ENCODE results near the gene DNAAF5. TPM values are rescaled to one million over a fixed set of nuclear protein-coding genes. Genes with fewer than 3 reads are reported as not detected.

The DNAAF5 gene
- total RNA-seq, 4 donors from 2014 or later: 19.0 to 25.3 (median 24.1) TPM

DNA sequence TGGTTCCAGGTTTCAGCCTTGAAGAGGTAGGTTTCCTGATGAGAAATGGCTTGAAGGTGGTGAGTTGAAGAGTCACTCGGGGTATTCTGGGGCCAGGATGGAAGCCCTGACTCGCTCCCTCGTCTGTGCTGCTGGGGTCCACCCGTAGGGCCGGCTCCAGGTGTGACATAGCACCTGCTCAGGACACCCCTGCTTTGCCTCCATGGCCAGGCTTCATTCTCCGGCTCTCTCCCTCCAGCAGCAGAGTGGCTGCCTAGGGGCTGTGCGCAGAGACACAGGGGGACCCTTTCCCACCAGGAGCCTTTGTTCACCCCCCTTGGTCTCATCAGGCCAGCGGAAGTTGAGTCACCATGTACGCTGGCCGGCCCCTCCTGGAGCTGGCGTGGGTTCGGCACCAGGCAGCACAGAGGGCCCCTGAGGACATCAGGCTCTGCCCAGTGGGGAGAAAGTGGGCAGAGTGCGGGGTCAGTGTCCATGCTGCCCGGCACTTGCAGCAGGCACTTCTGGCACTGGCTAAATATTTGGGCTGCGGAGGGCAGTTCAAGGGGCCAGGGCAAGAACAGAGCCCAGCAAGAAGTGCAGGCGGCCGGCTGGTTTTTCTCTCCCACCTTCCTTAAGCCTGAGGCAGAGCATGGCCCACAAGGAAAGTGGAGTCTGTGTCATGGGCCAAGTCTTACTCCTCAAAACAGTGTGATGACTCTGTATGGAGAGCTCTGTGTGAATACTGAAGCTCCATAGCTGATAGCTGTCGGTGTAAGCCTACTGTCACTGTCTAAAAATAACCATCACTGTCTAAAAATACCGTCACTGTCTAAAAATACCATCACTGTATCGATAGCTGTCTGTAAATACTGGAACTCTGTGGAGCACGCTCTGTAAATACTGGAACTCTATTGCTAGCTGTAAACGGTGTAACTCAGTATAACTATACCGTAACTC, 4.3 kb downstream of the DNAAF5 start:
- TF ChIP-seq, protein P1, sequence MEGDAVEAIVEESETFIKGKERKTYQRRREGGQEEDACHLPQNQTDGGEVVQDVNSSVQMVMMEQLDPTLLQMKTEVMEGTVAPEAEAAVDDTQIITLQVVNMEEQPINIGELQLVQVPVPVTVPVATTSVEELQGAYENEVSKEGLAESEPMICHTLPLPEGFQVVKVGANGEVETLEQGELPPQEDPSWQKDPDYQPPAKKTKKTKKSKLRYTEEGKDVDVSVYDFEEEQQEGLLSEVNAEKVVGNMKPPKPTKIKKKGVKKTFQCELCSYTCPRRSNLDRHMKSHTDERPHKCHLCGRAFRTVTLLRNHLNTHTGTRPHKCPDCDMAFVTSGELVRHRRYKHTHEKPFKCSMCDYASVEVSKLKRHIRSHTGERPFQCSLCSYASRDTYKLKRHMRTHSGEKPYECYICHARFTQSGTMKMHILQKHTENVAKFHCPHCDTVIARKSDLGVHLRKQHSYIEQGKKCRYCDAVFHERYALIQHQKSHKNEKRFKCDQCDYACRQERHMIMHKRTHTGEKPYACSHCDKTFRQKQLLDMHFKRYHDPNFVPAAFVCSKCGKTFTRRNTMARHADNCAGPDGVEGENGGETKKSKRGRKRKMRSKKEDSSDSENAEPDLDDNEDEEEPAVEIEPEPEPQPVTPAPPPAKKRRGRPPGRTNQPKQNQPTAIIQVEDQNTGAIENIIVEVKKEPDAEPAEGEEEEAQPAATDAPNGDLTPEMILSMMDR (IDR thresholded peaks at IDR 0.05): no peak
- TF ChIP-seq POLR2A (IDR thresholded peaks at IDR 0.05): no peak
- WGBS, 2 donors: 81 to 83% methylated on average over 22 to 23 of the region's 23 CpGs
- DNase-seq (ENCODE audit: low spot score in 2 of 2): no peak
- no peak overlapping the region for H3K4me3 ChIP-seq (ENCODE audit: low read depth, poor library complexity, severe bottlenecking)
- intact Hi-C loops (cut with DNase I; ENCODE audit: low total_unique reads): no loop called here

DNA sequence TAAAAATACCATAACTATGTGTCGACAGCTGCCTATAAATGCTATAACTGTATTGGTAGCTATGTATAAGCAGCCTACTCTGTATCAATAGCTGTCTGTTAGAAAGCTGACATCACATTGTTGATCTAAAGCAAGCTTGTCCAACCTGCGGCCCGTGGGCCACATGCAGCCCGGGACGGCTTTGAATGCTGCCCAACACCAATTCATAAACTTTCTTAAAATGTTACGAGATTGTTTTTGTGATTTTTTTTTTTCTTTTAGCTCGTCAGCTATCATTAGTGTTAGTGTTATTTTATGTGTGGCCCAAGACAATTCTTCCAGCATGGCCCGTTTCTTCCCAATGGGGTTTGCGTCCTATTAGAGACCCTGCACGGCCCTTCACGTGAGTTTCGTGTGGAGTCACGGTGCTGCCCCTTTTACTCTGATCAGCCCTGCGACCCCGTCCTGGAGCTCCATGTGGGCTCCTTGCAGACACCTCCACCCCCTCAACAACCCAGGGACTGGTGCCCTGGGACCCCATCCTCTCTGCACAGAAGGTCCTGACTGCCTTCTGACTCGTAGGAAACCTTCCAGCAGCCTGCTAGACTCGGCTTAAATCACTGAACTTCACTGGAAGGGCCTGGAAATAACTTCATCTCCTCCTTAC, 5.1 kb downstream of the DNAAF5 start:
- WGBS, 2 donors: 93% methylated on average over 17 of the region's 17 CpGs
- intact Hi-C loops (cut with DNase I; ENCODE audit: low total_unique reads): no loop called here
- TF ChIP-seq, protein P1 (IDR thresholded peaks at IDR 0.05): no peak
- no peak for TF ChIP-seq POLR2A (IDR thresholded peaks at IDR 0.05)
- DNase-seq (ENCODE audit: low spot score in 2 of 2): no peak
- H3K4me3 ChIP-seq (ENCODE audit: low read depth, poor library complexity, severe bottlenecking): no peak overlapping the region

DNA sequence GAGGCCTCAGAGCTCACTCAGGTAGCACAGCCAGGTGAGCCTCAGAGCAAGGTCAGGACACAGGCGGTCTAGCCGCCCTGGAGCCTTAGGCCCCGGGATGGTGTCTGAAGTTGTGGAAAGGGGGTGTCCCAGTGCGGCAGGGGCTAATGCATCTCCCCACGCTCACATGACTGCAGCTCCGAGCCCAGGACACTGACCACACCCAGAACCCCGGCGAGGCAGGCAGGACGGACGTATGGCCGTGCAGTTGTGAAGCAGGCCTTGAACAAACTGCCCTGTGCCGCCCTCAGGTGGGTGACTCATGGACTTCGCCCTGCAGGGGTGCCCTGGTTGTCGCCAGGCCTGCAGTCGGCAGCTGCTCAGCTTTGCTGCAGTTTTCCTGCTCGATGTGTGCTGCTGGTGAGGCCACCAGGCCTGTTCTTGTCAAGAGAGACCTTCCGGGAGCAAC, 5.6 kb downstream of the DNAAF5 start:
- no peak for DNase-seq (ENCODE audit: low spot score in 2 of 2)
- TF ChIP-seq, protein P1 (IDR thresholded peaks at IDR 0.05): no peak
- 48 to 76% methylated on average over 6 to 15 of the region's 17 CpGs for WGBS, 2 donors
- no peak overlapping the region for H3K4me3 ChIP-seq (ENCODE audit: low read depth, poor library complexity, severe bottlenecking)
- intact Hi-C loops (cut with DNase I; ENCODE audit: low total_unique reads): no loop called here

DNA sequence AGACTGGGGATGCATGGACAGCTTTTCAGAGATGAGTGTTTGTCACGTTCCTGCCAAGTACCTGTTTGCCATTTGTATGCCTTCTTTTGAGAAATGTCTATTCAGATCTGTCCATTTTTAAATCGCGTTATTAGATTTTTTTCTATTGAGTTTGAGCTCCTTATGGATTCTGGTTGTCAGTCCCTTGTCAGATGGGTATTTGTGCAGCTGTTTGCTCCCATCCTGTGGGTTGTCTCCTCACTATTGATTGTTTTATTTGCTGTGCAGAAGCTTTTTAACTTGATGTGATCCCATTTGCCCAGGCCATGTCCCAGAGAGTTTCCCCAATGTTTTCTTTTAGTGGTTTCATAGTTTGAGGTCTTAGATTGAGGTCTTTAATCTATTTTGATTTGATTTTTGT, 6.1 kb downstream of the DNAAF5 start:
- intact Hi-C loops (cut with DNase I; ENCODE audit: low total_unique reads): no loop called here
- 88 to 92% methylated on average over 3 of the region's 3 CpGs for WGBS, 2 donors

DNA sequence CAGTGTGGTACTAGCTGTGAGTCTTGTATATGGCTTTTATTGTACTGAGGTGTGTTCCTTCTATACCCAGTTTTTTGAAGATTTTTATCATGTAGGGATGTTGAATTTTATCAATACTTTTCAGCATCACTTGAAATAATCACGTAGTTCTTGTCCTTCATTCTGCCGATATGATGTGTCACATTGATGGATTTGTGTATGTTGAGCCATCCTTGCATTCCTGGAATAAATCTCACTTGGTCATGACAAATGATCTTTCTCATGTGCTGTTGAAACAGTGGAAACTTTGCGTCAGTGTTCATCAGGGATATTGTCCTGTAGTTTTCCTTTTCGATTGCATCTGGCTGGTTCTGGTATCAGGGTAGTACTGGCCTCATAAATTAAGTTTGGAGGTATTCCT, 7.7 kb downstream of the DNAAF5 start:
- WGBS, 2 donors: 96 to 97% methylated on average over 4 of the region's 4 CpGs
- H3K4me3 ChIP-seq (ENCODE audit: low read depth, poor library complexity, severe bottlenecking): no peak overlapping the region
- intact Hi-C loops (cut with DNase I; ENCODE audit: low total_unique reads): no loop called here
- DNase-seq (ENCODE audit: low spot score in 2 of 2): no peak
- TF ChIP-seq, protein P1 (IDR thresholded peaks at IDR 0.05): no peak
- TF ChIP-seq POLR2A (IDR thresholded peaks at IDR 0.05): no peak

More for the DNA sequence above, 6.1 kb downstream of the DNAAF5 start:
- no peak for DNase-seq (ENCODE audit: low spot score in 2 of 2)
- H3K4me3 ChIP-seq (ENCODE audit: low read depth, poor library complexity, severe bottlenecking): no peak overlapping the region
- TF ChIP-seq, protein P1 (IDR thresholded peaks at IDR 0.05): no peak
- no peak for TF ChIP-seq POLR2A (IDR thresholded peaks at IDR 0.05)

Measured in lower leg skin (tissue), 4 donors.